ENCODE results near the gene SCIN.

Gene SCIN

DNA sequence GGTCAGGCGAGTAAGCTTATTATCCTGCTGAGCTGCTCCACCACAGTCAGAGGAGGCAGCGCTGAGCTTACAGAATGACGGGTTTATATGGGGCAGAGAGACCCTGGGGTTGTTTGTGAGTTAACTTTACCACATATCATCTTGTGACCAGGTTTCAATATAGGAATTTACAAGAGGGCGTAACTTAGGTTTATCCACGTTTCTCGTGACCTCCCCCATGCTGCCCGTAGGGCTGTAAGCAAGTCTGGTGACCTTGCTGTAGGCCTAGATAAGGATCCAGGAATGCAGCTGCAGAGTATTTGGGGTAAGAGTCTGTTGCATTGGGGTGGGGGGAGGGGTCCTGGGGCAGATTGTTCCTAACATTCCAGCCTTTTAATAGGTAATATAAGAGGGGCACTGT, 24.6 kb downstream of the SCIN start:
- TF ChIP-seq, protein P1, sequence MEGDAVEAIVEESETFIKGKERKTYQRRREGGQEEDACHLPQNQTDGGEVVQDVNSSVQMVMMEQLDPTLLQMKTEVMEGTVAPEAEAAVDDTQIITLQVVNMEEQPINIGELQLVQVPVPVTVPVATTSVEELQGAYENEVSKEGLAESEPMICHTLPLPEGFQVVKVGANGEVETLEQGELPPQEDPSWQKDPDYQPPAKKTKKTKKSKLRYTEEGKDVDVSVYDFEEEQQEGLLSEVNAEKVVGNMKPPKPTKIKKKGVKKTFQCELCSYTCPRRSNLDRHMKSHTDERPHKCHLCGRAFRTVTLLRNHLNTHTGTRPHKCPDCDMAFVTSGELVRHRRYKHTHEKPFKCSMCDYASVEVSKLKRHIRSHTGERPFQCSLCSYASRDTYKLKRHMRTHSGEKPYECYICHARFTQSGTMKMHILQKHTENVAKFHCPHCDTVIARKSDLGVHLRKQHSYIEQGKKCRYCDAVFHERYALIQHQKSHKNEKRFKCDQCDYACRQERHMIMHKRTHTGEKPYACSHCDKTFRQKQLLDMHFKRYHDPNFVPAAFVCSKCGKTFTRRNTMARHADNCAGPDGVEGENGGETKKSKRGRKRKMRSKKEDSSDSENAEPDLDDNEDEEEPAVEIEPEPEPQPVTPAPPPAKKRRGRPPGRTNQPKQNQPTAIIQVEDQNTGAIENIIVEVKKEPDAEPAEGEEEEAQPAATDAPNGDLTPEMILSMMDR (IDR thresholded peaks at IDR 0.05; ENCODE audit: low read depth, low read length): no peak
- H3K4me3 ChIP-seq (ENCODE audit: low read depth, low read length): no peak overlapping the region

- TF ChIP-seq, protein P1 (IDR thresholded peaks at IDR 0.05; ENCODE audit: low read depth, low read length): no peak
These were observed 25.8 kb downstream of the SCIN start for GRCh38 chr7:12596225-12596790.

GRCh38 chr7:12601302-12601869, 30.9 kb downstream of the SCIN start:
- TF ChIP-seq, protein P1 (IDR thresholded peaks at IDR 0.05; ENCODE audit: low read depth, low read length): no peak
- no peak overlapping the region for H3K4me3 ChIP-seq (ENCODE audit: low read depth, low read length)

More at GRCh38 chr7:12596225-12596790, 25.8 kb downstream of the SCIN start:
- H3K4me3 ChIP-seq (ENCODE audit: low read depth, low read length): no peak overlapping the region

GRCh38 chr7:12607134-12607533, 36.6 kb downstream of the SCIN start:
- TF ChIP-seq, protein P1 (IDR thresholded peaks at IDR 0.05; ENCODE audit: low read depth, low read length): no peak
- H3K4me3 ChIP-seq (ENCODE audit: low read depth, low read length): no peak overlapping the region

DNA sequence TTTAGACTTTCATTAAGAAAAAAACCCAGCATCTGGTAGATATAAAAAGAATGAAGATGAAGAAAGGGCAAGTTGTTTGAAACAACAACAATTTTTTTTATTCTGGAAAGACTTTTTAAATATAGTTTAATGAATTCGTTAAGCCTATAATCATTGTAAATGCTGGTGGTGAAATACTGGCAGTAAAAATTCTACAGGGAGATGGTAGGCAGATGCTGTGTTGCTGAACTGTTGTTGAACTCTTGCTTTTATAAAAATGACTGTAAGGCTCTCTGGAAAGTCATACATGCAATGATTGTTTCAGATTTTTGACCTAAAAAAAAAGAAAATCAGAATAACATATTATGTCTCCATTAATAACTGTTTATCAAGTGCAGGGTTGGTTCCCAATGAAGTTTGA, 39.0 kb downstream of the SCIN start:
- TF ChIP-seq, protein P1 (IDR thresholded peaks at IDR 0.05; ENCODE audit: low read depth, low read length): no peak
- H3K4me3 ChIP-seq (ENCODE audit: low read depth, low read length): no peak overlapping the region

GRCh38 chr7:12610899-12611298, 40.4 kb downstream of the SCIN start:
- TF ChIP-seq, protein P1 (IDR thresholded peaks at IDR 0.05; ENCODE audit: low read depth, low read length): no peak
- no peak overlapping the region for H3K4me3 ChIP-seq (ENCODE audit: low read depth, low read length)

DNA sequence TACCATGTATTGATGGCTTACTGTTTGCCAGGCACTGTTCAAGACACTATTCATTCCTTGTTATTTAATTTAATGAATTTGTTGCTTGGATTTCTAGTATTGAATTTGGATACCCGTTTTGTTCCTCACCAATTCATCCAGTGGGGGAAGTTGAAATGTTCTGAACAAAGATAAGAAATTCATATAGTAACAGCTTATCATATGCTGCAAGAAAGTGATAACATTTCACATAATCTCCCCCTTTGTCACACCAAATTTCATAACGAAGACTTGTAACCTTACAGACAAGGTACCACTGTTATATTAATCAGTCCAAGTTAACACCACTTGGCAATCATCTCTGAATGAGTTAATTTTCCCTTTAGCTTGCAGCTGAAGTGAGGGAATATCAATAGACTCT, 42.1 kb downstream of the SCIN start:
- H3K4me3 ChIP-seq (ENCODE audit: low read depth, low read length): no peak overlapping the region
- TF ChIP-seq, protein P1 (IDR thresholded peaks at IDR 0.05; ENCODE audit: low read depth, low read length): no peak

Measured in WI38 (cell line).